Heart left ventricle (tissue), 16 donors: ENCODE measurements around the gene MAP3K5. TPM values are rescaled to one million over a fixed set of nuclear protein-coding genes. Genes with fewer than 3 reads are reported as not detected.

Experiments used
- ATAC-seq, 4 donors: fragments of 200-7000 bp; cut with Tn5 transposase; one replicate each; pipeline ENCODE4 v1.9.1; 2020 to 2022; ENCODE audit warnings: moderate library complexity in 4 of 4, mild to moderate bottlenecking in 3 of 4, moderate number of reproducible peaks in 1 of 4
- DNase-seq, 5 donors: peaks; one replicate each; pipeline ENCODE4 v3.0.0-alpha.2; 2020
- H3K27ac ChIP-seq, 12 donors: fragments of 200-600 bp; sonication (generic) in 4 of 12; one replicate each; pipeline versions ENCODE4 v1.5.0 to v1.8.0; 2016 to 2022; ENCODE audit warnings: mild to moderate bottlenecking in 2 of 12
- H3K27me3 ChIP-seq, 9 donors: fragments of 200-600 bp; sonication (generic) in 2 of 9; one replicate each; pipeline versions ENCODE4 v1.5.1 to v1.8.0; 2016 to 2022; ENCODE audit warnings: mild to moderate bottlenecking in 3 of 9
- H3K36me3 ChIP-seq, 9 donors: fragments of 200-600 bp; sonication (generic) in 2 of 9; one replicate each; pipeline versions ENCODE4 v1.5.0 to v1.8.0; 2018 to 2022; ENCODE audit warnings: mild to moderate bottlenecking in 2 of 9
- H3K4me1 ChIP-seq, 12 donors: fragments of 200-600 bp; sonication (generic) in 4 of 12; one replicate each; pipeline versions ENCODE4 v1.5.0 to v1.8.0; 2016 to 2022; ENCODE audit warnings: mild to moderate bottlenecking in 3 of 12
- H3K4me3 ChIP-seq, 12 donors: fragments of 200-600 bp; sonication (generic) in 4 of 12; one replicate each; pipeline versions ENCODE4 v1.5.0 to v1.8.0; 2017 to 2022; ENCODE audit warnings: mild to moderate bottlenecking in 9 of 12, moderate library complexity in 4 of 12
- H3K9me3 ChIP-seq, 12 donors: fragments of 200-600 bp; sonication (generic) in 4 of 12; one replicate each; pipeline versions ENCODE4 v1.5.0 to v1.8.0; 2016 to 2022; ENCODE audit warnings: mild to moderate bottlenecking in 1 of 12
- POLR2A ChIP-seq, 2 donors: fragments of 450-650 bp; IDR thresholded peaks; one replicate each; pipeline ENCODE4 v1.6.1; 2017; ENCODE audit warnings: antibody characterized with exemption in 2 of 2, mild to moderate bottlenecking in 2 of 2, moderate library complexity in 2 of 2
- WGBS, 4 donors: extraction: QIAGEN DNeasy Blood & Tissue Kit in 2 of 4; methylation state at CpG; one replicate each; pipeline versions ENCODE4 v1.1.5 to v1.1.7; 2013 to 2018; 5-methylcytosine and 5-hydroxymethylcytosine counted together
- intact Hi-C, 10 donors: fragments of 100-400 bp; cut with DNase I; formaldehyde crosslinking; loops; one replicate each; pipeline versions ENCODE4 v1.11.1 to v1.14.2; 2022
- polyA plus RNA-seq, 2 donors: library from polyadenylated mRNA; stranded (reverse); fragments of 200-250 nt; gene quantifications; one replicate each; pipeline ENCODE4 v1.2.3, GENCODE V29; 2013
- total RNA-seq, 9 donors: library from RNA; depleted of rRNA in 2 of 9; stranded (reverse); fragments of >200 nt in 2 of 9; fragmentation: NEBNext Ultra II Directional in 3 of 9; extraction: Animal tissue kit (Norgen Biotek cat#: 25700) in 3 of 9; gene quantifications; one replicate each; pipeline versions ENCODE4 v1.1.0 to v1.2.4, GENCODE V29; 2016 to 2023
- TF ChIP-seq, protein P1 (sequence below), 12 donors: fragments of 200-600 bp; sonication (generic) in 4 of 12; IDR thresholded peaks; one replicate each; pipeline versions ENCODE4 v1.5.0 to v1.8.0; 2018 to 2022; ENCODE audit warnings: antibody characterized with exemption in 12 of 12, mild to moderate bottlenecking in 5 of 12
- donor health status: ischemic (EF 13 %, LVEDD 7.1; RV severe dilation, severe dysfunction).
- donor health status: healthy with polysubstance abuse.
- donor health status: DM: no; HTN: yes; CAD: no.
- donor health status: DM: no; HTN: no; CAD: no.
- donor health status: ischemic (EF 25% LVEDD 6.9; RV normal size, moderate dysfunction).
- donor health status: ischemic (EF 25% LVEDD 5.7; RV mildly dilated, moderate dysfunction).
- donor health status: healthy.
- donor health status: DM: yes; HTN: yes; CAD: no.
- donor health status: ischemic (EF 35%, LVEDD 5.7; RV mildly dilated, moderate dysfunction).
- donor health status: nonischemic (EF 11% LVEDD 7.7; RV severe dilation, severe dysfunction).
- donor health status: DM: yes; HTN: yes; CAD: no.
- donor health status: PGD.
- donor health status: ischemic (EF 29% LVEDD 5.4; RV normal size, mild dysfunction).
- donor health status: nonischemic (EF 23%, LVEDD 6.1; RV moderate dilation, normal function).

Gene MAP3K5
- total and polyA plus RNA-seq, 11 donors = 7.1 to 34.1 (median 27.8) TPM

DNA sequence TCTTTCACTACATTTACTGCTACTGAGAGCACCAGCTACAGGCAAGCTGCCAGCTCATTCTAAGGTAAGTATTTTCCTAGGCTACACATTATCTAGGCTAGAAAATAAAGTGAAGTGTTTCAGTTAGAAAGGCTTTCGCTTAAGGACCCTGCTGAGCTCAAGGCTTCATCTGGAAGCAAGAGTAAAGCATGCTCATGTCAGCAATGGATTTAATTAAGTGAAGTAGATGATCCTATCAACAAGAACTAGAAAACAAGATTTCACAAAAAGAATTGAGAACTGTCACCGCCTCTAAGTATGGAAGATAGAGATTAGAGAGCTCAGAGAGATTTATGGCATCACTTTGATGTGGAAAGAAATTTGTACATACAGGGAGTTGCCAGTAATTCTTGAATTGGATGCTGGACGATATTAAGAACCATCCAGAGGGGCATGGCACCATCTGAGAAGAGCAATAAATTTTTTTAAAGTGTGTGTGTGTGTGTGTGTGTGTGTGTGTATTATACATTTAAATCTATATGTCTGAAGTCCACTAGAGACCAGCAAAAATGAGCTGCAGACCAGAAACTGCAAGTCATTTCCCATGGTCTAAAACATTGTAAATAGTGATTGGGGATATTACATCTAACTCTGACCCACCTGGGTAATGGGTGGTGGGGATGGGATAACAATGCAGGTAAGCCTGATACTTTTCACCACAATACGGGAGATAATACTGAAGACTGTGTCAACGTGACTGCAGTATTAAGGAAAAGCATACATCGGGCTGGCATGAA lies 136.8 kb downstream of the MAP3K5 start:
- Histone ChIP-seq H3K9me3 (no peaks in the 10 kb centered on the region), H3K36me3 (peaks cover 0 to 76% (median 37%) of the 10 kb centered on the region in 9 donors), H3K27me3 (no peaks in the 10 kb centered on the region), H3K4me3 (no peak overlapping the region), H3K27ac (no peak overlapping the region), H3K4me1 (no peaks in the 10 kb centered on the region)
- WGBS, 4 donors = 72 to 87% (median 82%) methylated on average over 6 of the region's 6 CpGs
- DNase-seq (no peak), ATAC-seq (no peak)
- intact Hi-C loops = no loop called here
- no peak for TF ChIP-seq POLR2A (IDR thresholded peaks at IDR 0.05)
- TF ChIP-seq, protein P1, sequence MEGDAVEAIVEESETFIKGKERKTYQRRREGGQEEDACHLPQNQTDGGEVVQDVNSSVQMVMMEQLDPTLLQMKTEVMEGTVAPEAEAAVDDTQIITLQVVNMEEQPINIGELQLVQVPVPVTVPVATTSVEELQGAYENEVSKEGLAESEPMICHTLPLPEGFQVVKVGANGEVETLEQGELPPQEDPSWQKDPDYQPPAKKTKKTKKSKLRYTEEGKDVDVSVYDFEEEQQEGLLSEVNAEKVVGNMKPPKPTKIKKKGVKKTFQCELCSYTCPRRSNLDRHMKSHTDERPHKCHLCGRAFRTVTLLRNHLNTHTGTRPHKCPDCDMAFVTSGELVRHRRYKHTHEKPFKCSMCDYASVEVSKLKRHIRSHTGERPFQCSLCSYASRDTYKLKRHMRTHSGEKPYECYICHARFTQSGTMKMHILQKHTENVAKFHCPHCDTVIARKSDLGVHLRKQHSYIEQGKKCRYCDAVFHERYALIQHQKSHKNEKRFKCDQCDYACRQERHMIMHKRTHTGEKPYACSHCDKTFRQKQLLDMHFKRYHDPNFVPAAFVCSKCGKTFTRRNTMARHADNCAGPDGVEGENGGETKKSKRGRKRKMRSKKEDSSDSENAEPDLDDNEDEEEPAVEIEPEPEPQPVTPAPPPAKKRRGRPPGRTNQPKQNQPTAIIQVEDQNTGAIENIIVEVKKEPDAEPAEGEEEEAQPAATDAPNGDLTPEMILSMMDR (IDR thresholded peaks at IDR 0.05) = no peak

DNA sequence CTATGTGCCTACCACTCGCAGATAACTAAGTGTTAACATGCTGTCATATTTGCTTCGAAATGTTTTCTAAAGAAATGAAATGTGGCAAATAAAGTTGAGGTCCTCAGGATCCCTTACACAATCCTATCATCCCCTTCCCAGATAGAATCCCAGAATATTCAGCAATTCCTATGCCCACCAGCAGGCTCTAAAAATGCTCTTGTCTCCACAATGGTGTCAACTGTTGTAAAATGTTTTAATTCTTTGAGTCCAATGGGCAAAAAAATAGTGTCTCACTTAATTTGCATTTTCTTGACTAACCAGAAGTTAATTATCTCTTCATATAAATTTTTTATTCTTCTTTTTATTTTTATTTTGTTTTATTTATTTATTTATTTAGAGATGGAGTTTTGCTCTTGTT lies 138.2 kb downstream of the MAP3K5 start:
- ATAC-seq (no peak), DNase-seq (no peak)
- Histone ChIP-seq H3K27ac (no peak overlapping the region), H3K36me3 (peaks cover 0 to 83% (median 33%) of the 10 kb centered on the region in 9 donors), H3K27me3 (no peaks in the 10 kb centered on the region), H3K4me1 (no peaks in the 10 kb centered on the region), H3K4me3 (no peak overlapping the region), H3K9me3 (no peaks in the 10 kb centered on the region)
- intact Hi-C loops = no loop called here
- TF ChIP-seq, protein P1 (IDR thresholded peaks at IDR 0.05) = peak in 2 of 12 donors; percentile 7 to 8
- no peak for TF ChIP-seq POLR2A (IDR thresholded peaks at IDR 0.05)
- WGBS, 4 donors = 90 to 95% (median 92%) methylated on average over 2 of the region's 2 CpGs

DNA sequence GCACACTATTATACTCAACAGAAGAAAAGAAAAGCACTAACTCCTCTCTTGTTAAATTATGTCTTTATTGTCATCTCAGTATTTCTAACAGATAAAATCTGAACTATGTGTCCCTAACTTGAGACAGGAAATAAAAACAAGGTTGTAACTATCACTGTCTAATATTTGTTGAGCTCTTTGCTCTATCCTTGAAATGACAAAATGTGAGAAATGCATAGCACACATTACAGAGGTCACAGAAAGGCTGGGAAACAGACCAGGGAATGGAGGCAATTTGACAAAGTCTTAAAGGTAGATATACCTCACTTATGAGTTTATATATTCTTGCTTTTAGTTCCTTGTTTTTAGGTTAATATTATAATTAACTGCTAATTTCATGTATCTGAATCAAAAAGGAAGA lies 139.6 kb downstream of the MAP3K5 start:
- Histone ChIP-seq H3K27me3 (no peaks in the 10 kb centered on the region), H3K9me3 (no peaks in the 10 kb centered on the region), H3K36me3 (peaks cover 0 to 69% (median 22%) of the 10 kb centered on the region in 9 donors), H3K4me1 (peaks cover 0 to 9% (median 0%) of the 10 kb centered on the region in 12 donors), H3K4me3 (no peak overlapping the region), H3K27ac (no peak overlapping the region)
- intact Hi-C loops = no loop called here
- no peak for DNase-seq
- ATAC-seq = no peak
- TF ChIP-seq POLR2A (IDR thresholded peaks at IDR 0.05) = no peak
- TF ChIP-seq, protein P1 (IDR thresholded peaks at IDR 0.05) = no peak

DNA sequence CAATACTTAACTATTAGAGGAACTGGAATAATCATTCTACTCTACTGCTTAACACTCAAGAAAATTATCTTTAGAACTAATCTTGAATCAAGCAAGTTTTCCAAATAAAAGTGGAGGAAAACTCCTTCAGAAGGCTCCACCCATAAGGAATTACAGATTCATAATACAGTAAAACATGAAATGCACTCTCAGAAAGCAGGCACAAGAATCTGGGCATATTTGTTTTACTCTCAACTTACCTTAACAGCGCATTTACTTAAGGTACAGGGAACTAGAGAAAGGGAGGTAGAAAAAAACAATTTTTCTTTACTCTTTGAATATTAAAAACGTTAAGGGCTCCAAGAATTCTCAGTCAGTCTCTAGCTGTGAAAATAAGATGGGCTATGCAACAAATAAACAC lies 140.3 kb downstream of the MAP3K5 start:
- 72 to 77% (median 75%) methylated on average over 2 of the region's 2 CpGs for WGBS, 4 donors

More for the DNA sequence above, 140.3 kb downstream of the MAP3K5 start:
- Histone ChIP-seq H3K27me3 (no peaks in the 10 kb centered on the region), H3K27ac (no peak overlapping the region), H3K36me3 (peaks cover 0 to 62% (median 15%) of the 10 kb centered on the region in 9 donors), H3K4me1 (peaks cover 0 to 16% (median 6%) of the 10 kb centered on the region in 12 donors), H3K4me3 (no peak overlapping the region), H3K9me3 (no peaks in the 10 kb centered on the region)
- DNase-seq (no peak), ATAC-seq (no peak)
- TF ChIP-seq POLR2A (IDR thresholded peaks at IDR 0.05) = no peak
- TF ChIP-seq, protein P1 (IDR thresholded peaks at IDR 0.05) = no peak
- intact Hi-C loops = no loop called here
